ENCODE measurements around the gene TGFBR1.

TGFBR1 gene

DNA sequence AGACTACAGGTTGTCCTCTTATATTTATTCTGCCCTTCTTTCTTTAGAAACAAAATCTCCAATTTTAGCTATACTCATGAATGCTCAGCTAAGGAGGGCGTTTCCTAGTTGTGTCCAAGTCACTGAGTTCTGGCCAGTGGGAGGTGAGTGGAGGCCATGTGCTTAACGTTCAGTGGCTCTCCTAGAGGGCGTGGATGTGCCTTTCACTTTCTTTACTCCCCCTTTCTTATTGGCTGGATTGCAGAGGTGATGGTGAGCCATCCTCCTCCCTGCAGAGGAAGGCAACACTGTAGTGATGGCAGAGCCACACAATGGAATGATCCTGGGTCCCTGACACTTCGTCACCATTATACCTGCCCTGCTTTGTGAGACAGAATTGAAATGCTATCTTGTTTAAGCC, 62.2 kb downstream of the TGFBR1 start:
- no peak for DNase-seq (ENCODE audit: low read depth)
- no peak for TF ChIP-seq CTCF (conservative IDR thresholded peaks at IDR 0.05; ENCODE audit: low read depth, low read length)
- H3K4me3 ChIP-seq (ENCODE audit: low read length), result no peak overlapping the region

- no peak for TF ChIP-seq CTCF (conservative IDR thresholded peaks at IDR 0.05; ENCODE audit: low read depth, low read length)
- no peak for DNase-seq (ENCODE audit: low read depth)
- no peak overlapping the region for H3K4me3 ChIP-seq (ENCODE audit: low read length)
Observed at GRCh38 chr9:99167694-99168093, 62.8 kb downstream of the TGFBR1 start.

GRCh38 chr9:99169086-99169485, 64.2 kb downstream of the TGFBR1 start:
- no peak for TF ChIP-seq CTCF (conservative IDR thresholded peaks at IDR 0.05; ENCODE audit: low read depth, low read length)
- H3K4me3 ChIP-seq (ENCODE audit: low read length), result no peak overlapping the region
- no peak for DNase-seq (ENCODE audit: low read depth)

- no peak overlapping the region for H3K4me3 ChIP-seq (ENCODE audit: low read length)
- TF ChIP-seq CTCF (conservative IDR thresholded peaks at IDR 0.05; ENCODE audit: low read depth, low read length), result peak; percentile 21
- DNase-seq (ENCODE audit: low read depth), result no peak
Observed at GRCh38 chr9:99169982-99170761, 65.3 kb downstream of the TGFBR1 start.

- no peak for TF ChIP-seq CTCF (conservative IDR thresholded peaks at IDR 0.05; ENCODE audit: low read depth, low read length)
- no peak overlapping the region for H3K4me3 ChIP-seq (ENCODE audit: low read length)
- DNase-seq (ENCODE audit: low read depth), result no peak
Observed at GRCh38 chr9:99171225-99172123, 66.6 kb downstream of the TGFBR1 start.

DNA sequence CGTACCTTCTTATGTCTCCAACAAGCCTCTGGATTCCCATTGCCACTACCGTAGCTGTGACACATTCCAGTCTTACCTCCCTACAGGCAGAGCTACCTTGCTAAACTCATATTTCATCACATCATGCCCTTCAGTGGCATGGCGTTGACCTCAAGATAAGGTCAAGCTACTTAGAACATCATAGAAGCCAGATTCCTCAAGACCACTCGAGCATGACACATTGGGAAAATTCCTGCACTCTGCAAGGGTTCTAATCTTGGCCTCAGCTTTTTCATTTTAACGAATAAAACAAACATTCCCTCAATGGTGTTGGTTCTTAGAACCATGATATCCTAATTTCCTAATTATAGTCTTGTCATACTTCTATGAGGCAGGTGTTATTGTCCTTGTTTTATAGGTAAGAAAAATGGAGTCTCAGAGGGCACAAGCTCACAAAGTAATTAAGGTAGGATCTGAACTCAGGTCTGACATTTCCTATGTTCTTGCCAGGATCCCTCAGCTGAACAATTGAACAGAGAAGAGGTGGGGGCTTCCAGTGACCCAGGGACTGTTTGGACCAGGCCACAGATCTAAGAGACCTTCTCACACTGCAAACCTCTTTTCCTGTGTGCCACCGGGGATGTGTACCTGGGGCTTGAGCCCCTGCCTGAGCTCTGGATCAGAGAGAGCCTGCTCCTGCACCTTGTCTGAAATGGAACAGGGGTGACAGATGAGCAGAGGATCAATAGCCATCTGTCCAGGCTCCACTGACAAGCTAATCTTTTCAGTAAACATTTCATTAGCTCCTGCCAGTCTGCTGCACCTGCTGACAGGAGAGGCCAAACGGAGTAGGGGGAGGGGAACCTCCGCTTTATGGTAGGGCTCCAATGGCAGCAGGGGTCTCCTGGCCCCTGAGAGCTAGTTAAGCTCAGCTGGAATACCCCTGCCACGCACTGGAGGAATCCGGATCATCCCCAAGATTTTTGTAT, 67.5 kb downstream of the TGFBR1 start:
- no peak for DNase-seq (ENCODE audit: low read depth)
- TF ChIP-seq CTCF (conservative IDR thresholded peaks at IDR 0.05; ENCODE audit: low read depth, low read length), result no peak
- H3K4me3 ChIP-seq (ENCODE audit: low read length), result no peak overlapping the region
